ENCODE results near the gene MRPS34.

The MRPS34 gene

DNA sequence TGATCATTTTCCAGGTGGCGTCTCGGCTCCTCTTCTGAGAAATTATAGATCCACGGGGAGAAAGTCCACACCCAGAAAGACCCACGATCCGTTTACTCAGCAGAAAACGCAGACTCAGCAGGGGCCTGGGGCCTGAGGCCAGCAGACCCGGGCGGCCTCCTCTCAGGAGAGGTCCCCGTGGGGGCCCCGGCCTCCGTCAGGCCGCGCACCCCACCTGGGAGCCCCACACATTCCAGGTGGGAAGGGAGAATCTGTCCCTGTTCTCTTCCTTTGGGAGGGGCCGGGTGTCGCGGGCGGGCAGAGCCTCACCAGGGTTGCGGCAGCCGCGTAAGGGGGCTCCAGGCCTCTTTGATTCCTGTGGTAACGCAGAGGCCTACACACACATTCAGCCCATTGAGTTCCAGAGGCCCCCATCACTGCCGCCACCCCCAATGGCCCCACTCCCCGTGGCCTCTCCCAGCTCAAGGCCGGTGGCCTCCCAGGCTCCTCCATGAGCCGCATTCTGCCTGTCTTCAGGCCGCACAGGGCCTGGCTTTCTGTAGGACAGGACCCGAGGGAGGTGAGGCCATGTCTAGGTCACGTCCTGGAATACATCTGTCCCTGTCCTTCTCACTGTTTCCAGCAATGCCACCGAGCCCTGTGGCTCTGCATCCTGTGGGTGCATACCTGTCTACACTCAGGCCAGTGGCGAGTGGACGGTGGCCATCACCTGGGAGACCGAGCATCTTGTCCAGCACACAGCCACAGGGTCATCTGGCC lies 22.2 kb upstream of the MRPS34 start:
- H3K9me3 ChIP-seq (ENCODE audit: control insufficient read depth, low read length) = no peaks in the 10 kb centered on the region
- H3K36me3 ChIP-seq (ENCODE audit: control insufficient read depth, insufficient read depth, low read length) = no peaks in the 10 kb centered on the region
- H3K4me1 ChIP-seq = no peaks in the 10 kb centered on the region
- H3K9ac ChIP-seq = no peak overlapping the region
- TF ChIP-seq, protein P1, sequence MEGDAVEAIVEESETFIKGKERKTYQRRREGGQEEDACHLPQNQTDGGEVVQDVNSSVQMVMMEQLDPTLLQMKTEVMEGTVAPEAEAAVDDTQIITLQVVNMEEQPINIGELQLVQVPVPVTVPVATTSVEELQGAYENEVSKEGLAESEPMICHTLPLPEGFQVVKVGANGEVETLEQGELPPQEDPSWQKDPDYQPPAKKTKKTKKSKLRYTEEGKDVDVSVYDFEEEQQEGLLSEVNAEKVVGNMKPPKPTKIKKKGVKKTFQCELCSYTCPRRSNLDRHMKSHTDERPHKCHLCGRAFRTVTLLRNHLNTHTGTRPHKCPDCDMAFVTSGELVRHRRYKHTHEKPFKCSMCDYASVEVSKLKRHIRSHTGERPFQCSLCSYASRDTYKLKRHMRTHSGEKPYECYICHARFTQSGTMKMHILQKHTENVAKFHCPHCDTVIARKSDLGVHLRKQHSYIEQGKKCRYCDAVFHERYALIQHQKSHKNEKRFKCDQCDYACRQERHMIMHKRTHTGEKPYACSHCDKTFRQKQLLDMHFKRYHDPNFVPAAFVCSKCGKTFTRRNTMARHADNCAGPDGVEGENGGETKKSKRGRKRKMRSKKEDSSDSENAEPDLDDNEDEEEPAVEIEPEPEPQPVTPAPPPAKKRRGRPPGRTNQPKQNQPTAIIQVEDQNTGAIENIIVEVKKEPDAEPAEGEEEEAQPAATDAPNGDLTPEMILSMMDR (IDR thresholded peaks at IDR 0.05) = no peak
- H2AFZ ChIP-seq = no peak overlapping the region
- H3K4me3 ChIP-seq (ENCODE audit: low read depth, low read length) = no peak overlapping the region
- H3K27ac ChIP-seq = no peak overlapping the region
- no peaks in the 10 kb centered on the region for H3K27me3 ChIP-seq (ENCODE audit: control insufficient read depth, insufficient read depth, low read length)
- H3K4me2 ChIP-seq (ENCODE audit: low read length) = no peak overlapping the region
- H3K79me2 ChIP-seq = no peaks in the 10 kb centered on the region

DNA sequence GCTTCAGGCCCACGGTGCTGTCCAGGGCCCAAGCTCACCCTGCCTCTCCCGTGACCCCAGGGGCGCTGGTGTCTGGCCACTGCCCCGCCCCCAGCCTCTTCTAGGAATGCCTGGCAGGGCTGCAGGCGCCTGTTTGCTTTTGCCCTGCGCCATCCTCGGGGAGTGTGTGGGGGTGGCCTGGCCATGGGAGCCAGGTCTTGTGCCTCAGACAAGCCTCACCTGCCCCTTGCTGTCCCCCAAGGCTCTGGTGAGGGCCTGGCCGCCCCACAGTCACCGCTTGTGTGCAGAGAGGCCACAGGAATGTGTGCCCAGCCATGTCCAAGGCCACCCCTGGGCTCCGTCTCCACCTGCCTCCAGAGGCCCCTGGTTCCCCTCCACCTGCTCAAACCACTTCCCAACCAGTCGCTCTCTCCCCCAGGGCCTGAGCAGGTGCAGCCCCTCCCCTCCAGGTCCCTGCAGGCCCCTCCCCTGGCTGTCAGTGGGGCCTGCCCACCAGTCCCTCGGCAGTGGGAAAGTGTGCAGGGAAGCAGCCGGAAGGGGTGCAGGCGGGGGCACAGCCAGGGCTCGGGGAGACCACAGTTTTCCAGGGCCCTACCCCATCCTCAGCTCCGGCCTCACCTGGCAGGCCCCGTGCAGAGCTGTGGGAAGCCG lies 21.4 kb upstream of the MRPS34 start:
- Histone ChIP-seq H3K4me1 (no peaks in the 10 kb centered on the region), H3K9ac (no peak overlapping the region), H3K27me3 (ENCODE audit: control insufficient read depth, insufficient read depth, low read length) (no peaks in the 10 kb centered on the region), H3K4me2 (ENCODE audit: low read length) (no peak overlapping the region), H3K9me3 (ENCODE audit: control insufficient read depth, low read length) (no peaks in the 10 kb centered on the region), H2AFZ (no peak overlapping the region), H3K36me3 (ENCODE audit: control insufficient read depth, insufficient read depth, low read length) (no peaks in the 10 kb centered on the region), H3K27ac (no peak overlapping the region), H3K4me3 (ENCODE audit: low read depth, low read length) (no peak overlapping the region), H3K79me2 (no peaks in the 10 kb centered on the region)
- TF ChIP-seq, protein P1 (IDR thresholded peaks at IDR 0.05) = no peak

DNA sequence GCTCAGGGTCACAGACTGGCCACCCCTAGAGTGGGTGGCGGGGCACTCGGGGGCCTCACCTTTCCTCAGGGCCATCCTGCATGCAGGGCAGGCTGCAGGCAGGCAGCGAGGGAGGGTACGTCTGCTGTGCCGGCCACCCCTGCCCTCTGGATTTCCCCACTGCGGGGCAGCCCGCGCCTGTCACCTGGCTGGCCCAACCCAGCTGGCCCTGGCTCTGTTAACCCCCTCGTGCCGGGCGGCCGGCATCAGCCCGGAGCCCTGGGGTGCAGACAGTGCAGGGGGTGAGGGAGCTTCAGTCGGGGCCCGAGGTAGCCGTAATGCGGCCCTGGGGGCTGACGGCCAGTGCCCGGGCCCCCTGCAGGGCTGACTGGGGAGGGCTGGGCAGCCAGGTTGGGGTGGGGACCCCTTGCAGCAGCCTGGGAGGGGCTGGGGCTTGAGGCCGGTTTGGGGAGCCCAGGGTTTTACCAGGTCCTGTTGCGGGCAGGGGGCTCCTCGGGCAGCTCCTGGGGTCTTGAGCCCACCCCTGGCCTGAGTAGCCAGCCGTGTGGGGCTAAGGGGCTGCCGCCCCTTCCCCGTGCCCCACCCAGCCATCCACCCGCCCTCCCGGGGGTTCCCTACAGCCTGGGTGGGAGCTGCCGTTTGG lies 20.8 kb upstream of the MRPS34 start, which contains the start of gene IGFALS:
Gene IGFALS, minus strand, starts transcription at position 128 of the 643 bp plus-strand sequence. Its CDS starts 53 bp downstream, at position 75.
- no peaks in the 10 kb centered on the region for H3K36me3 ChIP-seq (ENCODE audit: control insufficient read depth, insufficient read depth, low read length)
- no peak within 1 kb of the TSS for H3K4me2 ChIP-seq (ENCODE audit: low read length)
- no peaks in the 10 kb centered on the region for H3K79me2 ChIP-seq
- H3K4me1 ChIP-seq = no peaks in the 10 kb centered on the region
- no peaks in the 10 kb centered on the region for H3K9me3 ChIP-seq (ENCODE audit: control insufficient read depth, low read length)
- H3K4me3 ChIP-seq (ENCODE audit: low read depth, low read length) = no peak within 1 kb of the TSS
- no peak within 1 kb of the TSS for H2AFZ ChIP-seq
- H3K27me3 ChIP-seq (ENCODE audit: control insufficient read depth, insufficient read depth, low read length) = no peaks in the 10 kb centered on the region
- no peak within 1 kb of the TSS for H3K27ac ChIP-seq
- TF ChIP-seq, protein P1 (IDR thresholded peaks at IDR 0.05) = no peak
- H3K9ac ChIP-seq = no peak within 1 kb of the TSS

DNA sequence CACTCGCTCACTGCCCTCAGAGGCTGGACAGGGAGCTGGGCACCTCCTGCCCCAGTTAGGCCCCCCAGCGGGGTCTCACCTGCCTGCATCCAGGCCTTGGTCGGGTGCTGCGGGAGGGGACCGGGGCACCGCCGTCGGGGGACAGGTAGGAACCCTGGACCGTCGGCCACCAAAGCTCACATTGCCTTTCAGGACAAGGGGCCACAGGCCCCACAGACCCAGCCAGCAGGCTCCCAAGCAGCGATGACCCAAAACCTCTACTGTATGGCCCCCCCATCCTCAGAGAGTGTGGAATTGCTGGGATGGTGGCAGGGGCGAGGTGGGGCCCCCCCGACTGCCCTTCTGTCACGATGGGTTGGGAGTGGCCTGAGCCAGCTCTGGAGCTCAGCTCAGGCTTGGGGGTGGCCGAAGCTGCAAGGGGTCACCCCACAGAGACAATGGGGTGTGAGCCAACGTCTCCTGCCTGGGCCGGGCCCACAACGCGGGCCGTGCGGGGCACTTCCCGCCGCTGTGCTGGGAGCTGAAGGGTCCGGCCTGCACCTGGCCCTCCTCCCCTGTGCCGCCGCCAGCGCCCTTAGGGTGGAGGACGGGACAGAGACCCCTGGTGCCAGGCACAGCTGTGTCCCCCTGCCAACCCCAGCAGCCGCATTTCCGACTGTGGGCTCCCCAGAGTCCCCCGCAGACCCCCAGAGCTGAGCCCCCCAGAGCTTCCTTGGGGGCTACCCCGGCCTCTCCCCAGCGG lies 20.1 kb upstream of the MRPS34 start:
- H2AFZ ChIP-seq = no peak overlapping the region
- H3K27me3 ChIP-seq (ENCODE audit: control insufficient read depth, insufficient read depth, low read length) = no peaks in the 10 kb centered on the region
- H3K4me3 ChIP-seq (ENCODE audit: low read depth, low read length) = no peak overlapping the region
- no peaks in the 10 kb centered on the region for H3K4me1 ChIP-seq
- no peak overlapping the region for H3K27ac ChIP-seq
- TF ChIP-seq, protein P1 (IDR thresholded peaks at IDR 0.05) = no peak
- H3K4me2 ChIP-seq (ENCODE audit: low read length) = no peak overlapping the region
- no peaks in the 10 kb centered on the region for H3K36me3 ChIP-seq (ENCODE audit: control insufficient read depth, insufficient read depth, low read length)
- H3K9ac ChIP-seq = no peak overlapping the region
- no peaks in the 10 kb centered on the region for H3K9me3 ChIP-seq (ENCODE audit: control insufficient read depth, low read length)
- no peaks in the 10 kb centered on the region for H3K79me2 ChIP-seq
